Left lung (tissue), 10 donors: ENCODE measurements around the gene HINT2. TPM values are rescaled to one million over a fixed set of nuclear protein-coding genes. Genes with fewer than 3 reads are reported as not detected.

Experiments
- ATAC-seq: fragments of 200-7000 bp; cut with Tn5 transposase; one replicate; pipeline ENCODE4 v1.9.1; 2020; ENCODE audit warnings: moderate library complexity
- DNase-seq, 4 donors: peaks; one replicate each; pipeline ENCODE4 v3.0.0-alpha.2; 2013 to 2020
- H3K27ac ChIP-seq, 2 donors: fragments of 200-600 bp; sonication (generic) in 1 of 2; one replicate each; pipeline versions ENCODE4 v1.5.0 to v1.8.0; 2020 to 2021
- H3K27me3 ChIP-seq, 2 donors: fragments of 200-600 bp; sonication (generic) in 1 of 2; one replicate each; pipeline versions ENCODE4 v1.5.0 to v1.8.0; 2020 to 2021
- H3K36me3 ChIP-seq, 2 donors: fragments of 200-600 bp; sonication (generic) in 1 of 2; one replicate each; pipeline versions ENCODE4 v1.5.0 to v1.8.0; 2020 to 2021
- H3K4me1 ChIP-seq, 2 donors: fragments of 200-600 bp; one replicate each; pipeline ENCODE4 v1.8.0; 2021
- H3K4me3 ChIP-seq, 2 donors: fragments of 200-600 bp; sonication (generic) in 1 of 2; one replicate each; pipeline versions ENCODE4 v1.5.0 to v1.8.0; 2020 to 2021; ENCODE audit warnings: mild to moderate bottlenecking in 1 of 2
- H3K9me3 ChIP-seq, 2 donors: fragments of 200-600 bp; sonication (generic) in 1 of 2; one replicate each; pipeline versions ENCODE4 v1.5.0 to v1.8.0; 2020 to 2021
- CTCF ChIP-seq, 2 donors: fragments of 200-600 bp; sonication (generic) in 1 of 2; IDR thresholded peaks; one replicate each; pipeline versions ENCODE4 v1.5.0 to v1.8.0; 2021; ENCODE audit warnings: antibody characterized with exemption in 2 of 2
- intact Hi-C, 2 donors: fragments of 100-400 bp; cut with DNase I; formaldehyde crosslinking; loops; one replicate each; pipeline versions ENCODE4 v1.11.2 to v1.14.2; 2022
- polyA plus RNA-seq, 6 donors: library from polyadenylated mRNA; unstranded; fragments of 120-200 nt; gene quantifications; one replicate each; pipeline ENCODE4 v1.2.1, GENCODE V29; 2013; ENCODE audit not compliant: insufficient read length in 6 of 6
- total RNA-seq, 2 donors: library from RNA; stranded (reverse); fragmentation: NEBNext Ultra II Directional; extraction: Animal tissue kit (Norgen Biotek cat#: 25700); gene quantifications; one replicate each; pipeline ENCODE4 v1.2.1, GENCODE V29; 2021
- donor health status: DM: no; HTN: yes; CAD: no.
- donor health status: DM: no; HTN: no; CAD: no.

HINT2 gene
- total and polyA plus RNA-seq, 8 donors = 26.3 to 45.3 (median 32.9) TPM

- intact Hi-C loops = no loop called here
- Histone ChIP-seq H3K36me3 (no peaks in the 10 kb centered on the region), H3K27me3 (no peaks in the 10 kb centered on the region), H3K27ac (no peak overlapping the region), H3K4me1 (peaks cover 14 to 26% of the 10 kb centered on the region in 2 donors), H3K4me3 (no peak overlapping the region), H3K9me3 (no peaks in the 10 kb centered on the region)
- TF ChIP-seq CTCF (IDR thresholded peaks at IDR 0.05) = no peak
- ATAC-seq (peak; percentile 45), DNase-seq (no peak)
These were observed 42.9 kb downstream of the HINT2 start for GRCh38 chr9:35771943-35772342.

- no peaks in the 10 kb centered on the region for H3K9me3 ChIP-seq
- no peak for TF ChIP-seq CTCF (IDR thresholded peaks at IDR 0.05)
- intact Hi-C loops = no loop called here
- no peaks in the 10 kb centered on the region for H3K27me3 ChIP-seq
- no peaks in the 10 kb centered on the region for H3K36me3 ChIP-seq
- peak in 1 of 4 donors; percentile 85 for DNase-seq
- H3K4me3 ChIP-seq = no peak overlapping the region
- peaks cover 14 to 26% of the 10 kb centered on the region in 2 donors for H3K4me1 ChIP-seq
- peak overlapping the region in 1 of 2 donors; percentile 35 for H3K27ac ChIP-seq
- peak; percentile 45 for ATAC-seq
These were observed 43.3 kb downstream of the HINT2 start for GRCh38 chr9:35771534-35771933.

GRCh38 chr9:35771075-35771433 is 43.8 kb downstream of the HINT2 start:
- H3K4me3 ChIP-seq = no peak overlapping the region
- ATAC-seq (peak; percentile 75), DNase-seq (no peak)
- H3K4me1 ChIP-seq = peaks cover 14 to 26% of the 10 kb centered on the region in 2 donors
- no peaks in the 10 kb centered on the region for H3K9me3 ChIP-seq
- peak overlapping the region; percentile 31 to 35 for H3K27ac ChIP-seq
- no peaks in the 10 kb centered on the region for H3K27me3 ChIP-seq
- intact Hi-C loops = no loop called here
- no peaks in the 10 kb centered on the region for H3K36me3 ChIP-seq
- no peak for TF ChIP-seq CTCF (IDR thresholded peaks at IDR 0.05)

- Histone ChIP-seq H3K4me1 (peaks cover 14 to 19% of the 10 kb centered on the region in 2 donors), H3K27me3 (no peaks in the 10 kb centered on the region), H3K27ac (no peak overlapping the region), H3K4me3 (no peak overlapping the region), H3K36me3 (no peaks in the 10 kb centered on the region), H3K9me3 (no peaks in the 10 kb centered on the region)
- ATAC-seq (no peak), DNase-seq (no peak)
- TF ChIP-seq CTCF (IDR thresholded peaks at IDR 0.05) = no peak
- intact Hi-C loops = no loop called here
These were observed 45.1 kb downstream of the HINT2 start for GRCh38 chr9:35769763-35770162.

- Histone ChIP-seq H3K27me3 (no peaks in the 10 kb centered on the region), H3K9me3 (no peaks in the 10 kb centered on the region), H3K36me3 (no peaks in the 10 kb centered on the region), H3K27ac (no peak overlapping the region), H3K4me3 (no peak overlapping the region), H3K4me1 (peaks cover 14 to 19% of the 10 kb centered on the region in 2 donors)
- TF ChIP-seq CTCF (IDR thresholded peaks at IDR 0.05) = no peak
- no peak for ATAC-seq
- no peak for DNase-seq
- intact Hi-C loops = no loop called here
These were observed 47.4 kb downstream of the HINT2 start for GRCh38 chr9:35767458-35767857.
